HepG2 (cell line): ENCODE measurements around the gene RPRML. TPM values are rescaled to one million over a fixed set of nuclear protein-coding genes. Genes with fewer than 3 reads are reported as not detected.

Source experiments
- ATAC-seq: fragments of 200-7000 bp; cut with Tn5 transposase; 3 replicates; pipeline ENCODE4 v1.9.1; 2020; ENCODE audit warnings: mild to moderate bottlenecking, moderate library complexity
- BruUV-seq: library from RNA; stranded (reverse); fragments of 400-500 nt; replicated peaks from 2 replicates; lab custom pipeline; 2021; lab: Mats Ljungman, UMichigan
- CTCF ChIA-PET: fragments of 300-600 bp; formaldehyde crosslinking; extraction: SDS; loops from one replicate; lab custom pipeline; 2021; ENCODE audit warnings: low total read pairs, inconsistent platforms, low intra/inter-chr PET ratio; lab: Yijun Ruan, JAX
- POLR2A ChIA-PET: fragments of 350-600 bp; sonication (Branson Sonifier 250); formaldehyde crosslinking; loops from one replicate; lab custom pipeline; 2020; ENCODE audit warnings: antibody characterized with exemption, inconsistent platforms; lab: Yijun Ruan, JAX
- DNase-seq: peaks from one replicate; pipeline ENCODE4 v3.0.0-alpha.2; 2015; ENCODE audit warnings: low spot score
- FAIRE-seq: peaks from 3 replicates; lab custom pipeline; 2011; peaks lifted over from hg19 to GRCh38; lab: Jason Lieb, UNC
- H2AFZ ChIP-seq: one replicate; pipeline ENCODE4 v1.6.1; 2011; ENCODE audit warnings: low read length, inconsistent platforms
- H3K27ac ChIP-seq: fragments of 300-600 bp; 3 replicates; pipeline ENCODE4 v1.8.0; 2011; ENCODE audit warnings: mixed run types, mild to moderate bottlenecking, mixed read lengths, low read length, inconsistent platforms; ENCODE audit not compliant: insufficient read depth; ENCODE audit errors: extremely low read length
- H3K27me3 ChIP-seq, 2 experiments: fragments of 200-600 bp in 1 of 2; 2 replicates in 1 of 2; 3 replicates in 1 of 2; pipeline versions ENCODE4 v1.6.0 to v1.8.0; 2011; ENCODE audit warnings: low read length in 2 of 2, mild to moderate bottlenecking in 2 of 2, moderate library complexity in 2 of 2, inconsistent platforms in 1 of 2; ENCODE audit not compliant: insufficient read depth in 2 of 2, control insufficient read depth in 1 of 2
- H3K36me3 ChIP-seq, 2 experiments: fragments of 200-600 bp in 1 of 2; replicated peaks in 1 of 2; 2 replicates in 1 of 2; 3 replicates in 1 of 2; pipeline versions ENCODE4 v1.5.1 to v1.8.0; 2011; ENCODE audit warnings: low read length in 2 of 2, inconsistent platforms in 1 of 2; ENCODE audit not compliant: insufficient read depth in 2 of 2, control insufficient read depth in 1 of 2
- H3K4me1 ChIP-seq: 2 replicates; pipeline ENCODE4 v1.5.1; 2012; ENCODE audit warnings: low read length, inconsistent platforms; ENCODE audit not compliant: insufficient read depth
- H3K4me2 ChIP-seq: 2 replicates; pipeline ENCODE4 v1.6.0; 2011; ENCODE audit warnings: low read depth, low read length, inconsistent platforms
- H3K4me3 ChIP-seq, 3 experiments: fragments of 200-600 bp in 1 of 3; sonication (generic), shearing (Covaris generic) in 1 of 3; replicated peaks in 1 of 3; 2 replicates each; pipeline ENCODE4 v1.5.1; 2011 to 2016; ENCODE audit warnings: low read length in 3 of 3, inconsistent platforms in 2 of 3, low read depth in 2 of 3, mild to moderate bottlenecking in 2 of 3, control low read depth in 1 of 3, mixed read lengths in 1 of 3; ENCODE audit not compliant: insufficient read depth in 1 of 3
- H3K79me2 ChIP-seq: one replicate; pipeline ENCODE4 v1.6.1; 2011; ENCODE audit warnings: low read length, inconsistent platforms; ENCODE audit not compliant: insufficient read depth
- H3K9ac ChIP-seq: 2 replicates; pipeline ENCODE4 v1.6.0; 2011; ENCODE audit warnings: mild to moderate bottlenecking, low read depth, low read length, inconsistent platforms; ENCODE audit not compliant: insufficient read depth
- H3K9me3 ChIP-seq: 2 replicates; pipeline ENCODE4 v1.5.1; 2012; ENCODE audit warnings: mild to moderate bottlenecking, low read length
- H4K20me1 ChIP-seq: 2 replicates; pipeline ENCODE4 v1.6.0; 2011; ENCODE audit warnings: inconsistent platforms, mild to moderate bottlenecking, low read length, moderate library complexity; ENCODE audit not compliant: insufficient read depth
- ARNT2 ChIP-seq: sonication (generic); formaldehyde crosslinking; IDR thresholded peaks from 2 replicates; pipeline ENCODE4 v1.8.0; 2022; ENCODE audit warnings: mild to moderate bottlenecking, low read depth, missing genetic modification reagents, moderate library complexity
- ATF7 ChIP-seq, 2 experiments: fragments of 450-650 bp in 1 of 2; sonication (generic) in 1 of 2; formaldehyde crosslinking in 1 of 2; IDR thresholded peaks; 2 replicates each; pipeline versions ENCODE4 v1.4.0 to v1.6.1; 2016 to 2020; ENCODE audit warnings: antibody characterized with exemption in 1 of 2, mild to moderate bottlenecking in 1 of 2, missing genetic modification reagents in 1 of 2
- CREB1 ChIP-seq, 2 experiments: fragments of 450-650 bp in 1 of 2; IDR thresholded peaks; 2 replicates each; pipeline ENCODE4 v1.6.1; 2016 to 2017; ENCODE audit warnings: control low read depth in 1 of 2, mild to moderate bottlenecking in 1 of 2, missing compliant biosample characterization in 1 of 2, missing genetic modification characterization in 1 of 2
- DNMT3B ChIP-seq: conservative IDR thresholded peaks from 2 replicates; pipeline ENCODE4 v1.6.1; 2016; ENCODE audit warnings: missing biosample characterization, control low read depth
- ZNF318 ChIP-seq: sonication (generic); formaldehyde crosslinking; IDR thresholded peaks from 2 replicates; pipeline ENCODE4 v1.4.0; 2020; ENCODE audit warnings: mild to moderate bottlenecking, missing genetic modification reagents
- ZNF629 ChIP-seq: sonication (generic); formaldehyde crosslinking; conservative IDR thresholded peaks from 2 replicates; pipeline ENCODE4 v1.5.0; 2020; ENCODE audit warnings: missing genetic modification reagents
- WGBS: methylation state at CpG from one replicate; pipeline ENCODE4 v1.1.6; 2017; ENCODE audit warnings: low lambda C conversion rate; 5-methylcytosine and 5-hydroxymethylcytosine counted together
- in situ Hi-C: cut with HindIII; loops from 2 replicates; pipeline ENCODE4 v1.10.0; 2017; ENCODE audit warnings: low pct_unique_long_range_greater_than_20kb; ENCODE audit not compliant: extremely low pct_ligation_motif_present
- intact Hi-C: fragments of 100-400 bp; cut with micrococcal nuclease; formaldehyde crosslinking; loops from one replicate; pipeline ENCODE4 v1.10.0; 2022; ENCODE audit not compliant: unreplicated experiment
- polyA plus RNA-seq, 8 experiments: library from polyadenylated mRNA; depleted of rRNA in 3 of 8; stranded (reverse) in 7 of 8; unstranded in 1 of 8; fragments of >200 nt; fragmentation: Illumina TruSeq in 4 of 8; extraction: Trizol in 4 of 8; gene quantifications; 2 replicates each; pipeline versions ENCODE4 v1.2.1 to v1.2.3, GENCODE V29; 2011 to 2016; ENCODE audit warnings: low read depth in 4 of 8, missing spikeins in 1 of 8, mixed read lengths in 1 of 8; ENCODE audit not compliant: insufficient read depth in 1 of 8
- total RNA-seq, 5 experiments: library from RNA; depleted of rRNA; stranded (reverse); fragments of >200 nt; fragmentation: Illumina TruSeq; extraction: Trizol; gene quantifications; 2 replicates each; pipeline ENCODE4 v1.2.3, GENCODE V29; 2016; ENCODE audit warnings: low read depth in 1 of 5

RPRML gene
- total and polyA plus RNA-seq, 2 of the 13 experiments (the other 11 are each of a cell fraction or from before 2014, with no cell fraction given), result not detected

- TF ChIP-seq ZNF318, result no peak
- TF ChIP-seq ARNT2 (CRISPR knock-in tag), result no peak
Measured at GRCh38 chr17:46949291-46950174, 29.5 kb downstream of the RPRML start (continued).

DNA sequence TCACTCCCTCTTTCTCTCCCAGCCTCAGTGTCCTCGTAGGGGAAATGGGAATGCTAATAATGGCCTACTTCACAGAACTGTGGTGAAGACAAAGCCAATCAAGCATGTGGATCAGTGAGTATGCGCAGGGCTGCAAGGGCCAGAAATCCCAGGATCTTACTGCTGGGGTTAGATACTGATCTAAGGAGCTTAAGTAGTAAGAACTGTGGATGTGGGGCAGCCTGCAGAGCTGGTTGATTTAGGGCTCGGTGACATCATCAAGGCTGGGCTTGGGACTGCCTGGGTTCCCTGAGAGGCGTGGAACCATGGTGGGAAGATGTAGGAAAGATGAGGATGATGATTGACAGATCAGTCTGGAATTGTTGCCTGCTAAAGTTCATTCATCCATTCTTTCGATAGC lies 30.5 kb downstream of the RPRML start:
- DNase-seq, result no peak
- no TSS peak for BruUV-seq
- ChIA-PET CTCF (no interaction called here), POLR2A (no interaction called here)
- Histone ChIP-seq H3K4me2 (no peak overlapping the region), H3K36me3 (peaks cover 3 to 5% of the 10 kb centered on the region in 2 experiments; a peak in 3 of 5 replicates), H2AFZ (no peak overlapping the region), H3K4me3 (no peak overlapping the region), H3K27me3 (no peaks in the 10 kb centered on the region), H3K79me2 (no peaks in the 10 kb centered on the region), H4K20me1 (no peaks in the 10 kb centered on the region; the same call in 1 of the 2 replicates), H3K9ac (no peak overlapping the region), H3K9me3 (no peaks in the 10 kb centered on the region), H3K4me1 (peaks cover 17% of the 10 kb centered on the region), H3K27ac (no peak overlapping the region)
- no peak for TF ChIP-seq DNMT3B (CRISPR knock-in tag)
- 0 out of 2 replicates have a peak, but pooled peaks have one; percentile 23 for TF ChIP-seq CREB1 (IDR thresholded peaks at IDR 0.05)
- TF ChIP-seq CREB1 (CRISPR knock-in tag; IDR thresholded peaks at IDR 0.05), result no peak
- TF ChIP-seq ZNF629 (CRISPR knock-in tag), result peak; percentile 38; the same call in 1 of the 2 replicates
- peak; percentile 51; the same call in 1 of the 2 replicates for TF ChIP-seq ATF7 (IDR thresholded peaks at IDR 0.05)
- TF ChIP-seq ATF7 (CRISPR knock-in tag; IDR thresholded peaks at IDR 0.05), result no peak
- 93% methylated on average over 5 of the region's 5 CpGs for WGBS
- ATAC-seq, result no peak
- in situ Hi-C loops (no loop called here), intact Hi-C loops (no loop called here)
- peak; percentile 49 for FAIRE-seq
